Lower leg skin (tissue), 3 donors: ENCODE results near the gene RAP2C.

Source experiments
- CTCF ChIP-seq, 3 donors: fragments of 450-650 bp; IDR thresholded peaks; one replicate each; pipeline ENCODE4 v1.5.1; 2016; ENCODE audit warnings: antibody characterized with exemption in 3 of 3, mild to moderate bottlenecking in 3 of 3, moderate library complexity in 2 of 3
- POLR2A ChIP-seq, 2 donors: fragments of 450-650 bp; IDR thresholded peaks; one replicate each; pipeline ENCODE4 v1.6.1; 2016 to 2017; ENCODE audit warnings: antibody characterized with exemption in 2 of 2, mild to moderate bottlenecking in 1 of 2, moderate library complexity in 1 of 2

- TF ChIP-seq CTCF (IDR thresholded peaks at IDR 0.05): no peak
- TF ChIP-seq POLR2A (IDR thresholded peaks at IDR 0.05): no peak
Measured at GRCh38 chrX:132153166-132153565, 66.1 kb downstream of the RAP2C start.
